HuH-7.5 (cell line): Measurements from ENCODE around the gene SBK1.

ENCODE experiments used
- DNase-seq: peaks from one replicate; pipeline ENCODE4 v3.0.0; 2011; ENCODE audit warnings: low spot score

Gene SBK1

DNA sequence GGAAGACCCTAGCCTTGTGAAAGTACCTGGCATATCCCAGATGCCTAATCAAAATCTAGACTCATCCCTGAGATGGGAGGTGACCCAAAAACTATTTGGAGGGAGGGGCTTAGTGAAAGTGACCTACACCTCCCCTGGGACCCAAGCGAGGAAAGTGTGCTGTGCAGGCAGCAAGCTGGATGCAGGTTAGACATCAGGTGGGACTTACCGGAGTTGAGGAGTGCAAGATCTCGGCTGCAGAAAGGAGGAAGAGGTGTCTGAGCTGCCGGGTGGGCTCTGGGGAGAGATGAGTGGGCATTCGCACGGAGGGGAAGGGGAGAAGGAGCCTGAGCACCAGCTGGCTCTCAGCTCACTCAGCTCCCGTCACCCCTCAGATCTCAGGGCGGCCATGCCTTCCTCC is 10.3 kb upstream of the SBK1 start:
- DNase-seq: no peak

DNA sequence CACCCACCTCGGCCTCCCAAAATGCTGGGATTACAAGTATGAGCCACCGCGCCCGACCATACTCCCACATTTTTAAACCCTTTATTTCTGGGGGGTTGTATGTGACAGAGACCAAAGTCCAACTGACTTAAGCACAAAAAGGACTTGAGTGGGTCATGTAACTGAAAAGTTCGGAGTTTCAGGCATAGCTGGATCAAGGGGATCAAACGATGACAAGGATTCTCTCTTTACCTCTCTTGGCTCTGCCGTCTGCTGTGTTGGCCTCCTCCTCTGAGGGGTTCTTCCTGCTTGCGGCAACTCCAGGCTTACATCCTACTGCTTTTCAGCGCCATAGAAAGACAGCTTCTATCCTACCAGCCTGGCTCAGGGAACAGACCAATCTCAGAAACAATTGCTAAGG is 9.2 kb upstream of the SBK1 start:
- DNase-seq: no peak

DNA sequence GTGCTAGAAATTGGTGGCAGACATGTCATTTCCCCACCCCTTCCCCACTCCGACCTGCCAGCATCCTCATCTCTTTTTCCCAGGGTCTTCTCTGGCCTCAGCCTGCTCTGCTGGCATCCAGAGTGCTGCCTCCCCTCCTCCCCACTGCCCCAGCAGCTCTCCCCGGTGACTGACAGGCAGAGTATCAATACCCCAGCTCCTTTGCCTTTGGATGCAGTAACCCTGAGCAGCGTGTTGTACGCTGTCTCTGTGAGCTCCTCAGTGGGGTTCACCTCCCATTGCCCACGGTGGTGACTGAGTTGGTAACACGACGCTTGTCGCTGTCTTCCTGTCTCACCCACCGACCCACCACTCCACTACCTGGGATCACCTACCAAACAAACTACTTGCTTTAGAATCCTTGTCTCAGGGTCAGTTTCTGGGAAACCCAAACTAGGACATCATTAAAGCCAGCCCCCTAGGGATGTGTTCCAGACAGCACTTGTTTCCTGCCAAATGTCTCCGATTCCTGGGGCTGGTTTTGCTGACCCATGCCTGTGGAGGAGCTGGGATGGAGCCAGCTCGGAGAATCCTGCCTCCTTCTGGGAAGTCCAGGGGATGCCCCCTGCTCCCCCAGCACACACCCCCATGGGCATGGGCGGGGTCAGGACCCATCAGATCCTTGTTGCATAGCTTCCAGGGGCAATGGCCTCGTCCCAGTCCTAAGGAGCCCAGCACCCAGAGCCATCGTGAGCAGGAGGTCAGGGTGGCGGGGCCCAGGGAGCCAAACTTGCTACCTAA is 8.3 kb upstream of the SBK1 start:
- DNase-seq: no peak

DNA sequence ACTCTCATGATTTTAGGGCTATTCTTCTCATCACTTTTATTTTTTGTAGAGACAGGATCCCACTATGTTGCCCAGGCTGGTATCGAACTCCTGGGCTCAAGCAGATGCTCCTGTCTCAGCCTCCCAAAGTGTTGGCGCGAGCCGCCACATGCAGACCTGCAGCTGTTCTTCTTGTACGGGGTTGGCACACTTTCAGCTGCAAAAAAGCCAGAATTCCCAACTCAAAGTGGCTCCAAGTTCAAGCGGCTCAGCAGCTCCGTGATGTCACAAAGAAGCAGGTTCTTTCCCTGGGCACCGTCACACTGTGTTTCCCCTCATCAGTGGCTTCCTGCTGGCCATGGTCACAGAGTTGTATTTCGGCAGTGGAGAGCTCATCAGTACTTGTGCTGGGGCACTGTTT is 6.7 kb upstream of the SBK1 start:
- no peak for DNase-seq

DNA sequence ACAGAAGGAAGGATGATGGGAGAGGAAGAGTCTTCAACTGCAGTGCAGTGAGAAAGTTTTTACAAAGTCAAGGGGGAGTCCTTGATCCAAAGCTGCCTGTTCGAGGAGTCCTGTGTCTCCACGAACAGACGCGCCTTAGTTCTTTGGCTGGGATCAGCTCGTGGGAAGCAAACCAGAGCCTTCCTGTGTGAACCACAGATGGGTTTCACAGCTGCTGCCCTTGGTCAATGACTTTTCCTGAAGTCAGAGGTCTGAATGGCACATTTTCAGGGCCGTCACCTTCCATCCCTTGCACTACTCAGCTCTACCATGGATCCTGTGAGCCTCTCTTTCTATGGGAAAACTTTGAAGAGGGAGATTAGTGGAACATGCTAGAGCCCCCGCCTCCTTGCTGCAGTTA is 4.2 kb upstream of the SBK1 start:
- DNase-seq: no peak

DNA sequence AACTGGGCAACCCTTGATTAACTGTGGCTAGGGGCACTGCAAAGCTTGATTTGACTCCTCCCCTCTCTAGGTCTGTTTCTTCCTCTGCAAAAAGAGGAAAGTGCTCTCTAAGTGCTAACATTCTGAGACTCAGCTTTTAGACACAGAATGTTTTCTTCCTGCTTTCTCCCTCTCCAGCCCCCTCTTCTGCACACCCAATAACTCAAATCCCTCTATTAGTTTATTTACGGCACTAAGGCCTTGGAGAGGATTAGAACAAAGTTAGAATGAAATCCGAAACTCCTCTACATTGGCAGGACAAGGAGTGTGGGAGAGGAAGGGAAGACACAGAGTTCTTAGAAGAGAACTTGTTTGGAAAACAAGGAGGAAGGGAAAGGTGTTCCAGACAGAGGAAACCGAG is 3.3 kb upstream of the SBK1 start:
- no peak for DNase-seq

GRCh38 chr16:28289939-28290858 is 2.1 kb upstream of the SBK1 start:
- DNase-seq: no peak

- no peak for DNase-seq
These were observed 1.5 kb upstream of the SBK1 start for GRCh38 chr16:28290859-28291254.

GRCh38 chr16:28292731-28293600 is 641 bp downstream of the SBK1 start:
- DNase-seq: no peak

DNA sequence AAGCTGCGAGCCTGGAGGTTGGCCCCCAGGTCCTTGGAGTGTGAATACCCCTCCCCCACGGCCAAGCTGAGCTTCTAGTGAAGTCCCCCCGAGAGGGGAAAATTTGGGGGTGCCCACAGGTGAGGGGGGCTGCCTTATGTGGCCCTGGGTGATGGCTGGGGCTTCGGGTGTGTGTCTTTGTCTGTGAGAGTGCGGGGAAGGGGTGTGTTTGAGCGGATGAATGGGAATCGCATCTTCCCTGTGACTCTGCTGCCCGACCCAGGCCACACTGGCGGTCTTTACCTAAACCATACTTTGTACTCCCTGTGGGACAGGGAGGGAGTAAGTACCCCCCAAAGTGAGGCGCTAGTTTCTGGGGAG is 1.3 kb downstream of the SBK1 start:
- no peak for DNase-seq

GRCh38 chr16:28294201-28294600 is 1.9 kb downstream of the SBK1 start:
- no peak for DNase-seq

- DNase-seq: no peak
These were observed 3.0 kb downstream of the SBK1 start for GRCh38 chr16:28295276-28295675.

DNA sequence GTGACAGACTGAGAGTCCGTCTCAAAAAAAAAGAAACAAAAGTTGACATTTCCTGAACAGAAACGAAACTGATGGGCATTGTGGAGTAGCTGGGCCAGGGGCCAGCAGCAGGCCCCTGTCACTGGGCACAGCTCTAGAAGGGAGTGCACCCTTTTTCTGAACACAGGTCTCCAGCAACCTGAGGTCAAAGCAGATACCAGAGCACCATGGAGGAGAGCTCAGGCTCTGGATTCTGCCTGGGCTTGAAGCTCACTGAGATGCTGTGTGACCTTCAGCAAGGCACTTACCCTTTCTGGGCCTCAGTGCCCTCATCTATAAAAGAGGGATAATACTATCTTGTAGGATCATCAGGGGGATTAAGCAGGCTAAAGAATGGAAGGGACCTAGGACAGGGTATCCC is 5.0 kb downstream of the SBK1 start:
- DNase-seq: no peak

DNA sequence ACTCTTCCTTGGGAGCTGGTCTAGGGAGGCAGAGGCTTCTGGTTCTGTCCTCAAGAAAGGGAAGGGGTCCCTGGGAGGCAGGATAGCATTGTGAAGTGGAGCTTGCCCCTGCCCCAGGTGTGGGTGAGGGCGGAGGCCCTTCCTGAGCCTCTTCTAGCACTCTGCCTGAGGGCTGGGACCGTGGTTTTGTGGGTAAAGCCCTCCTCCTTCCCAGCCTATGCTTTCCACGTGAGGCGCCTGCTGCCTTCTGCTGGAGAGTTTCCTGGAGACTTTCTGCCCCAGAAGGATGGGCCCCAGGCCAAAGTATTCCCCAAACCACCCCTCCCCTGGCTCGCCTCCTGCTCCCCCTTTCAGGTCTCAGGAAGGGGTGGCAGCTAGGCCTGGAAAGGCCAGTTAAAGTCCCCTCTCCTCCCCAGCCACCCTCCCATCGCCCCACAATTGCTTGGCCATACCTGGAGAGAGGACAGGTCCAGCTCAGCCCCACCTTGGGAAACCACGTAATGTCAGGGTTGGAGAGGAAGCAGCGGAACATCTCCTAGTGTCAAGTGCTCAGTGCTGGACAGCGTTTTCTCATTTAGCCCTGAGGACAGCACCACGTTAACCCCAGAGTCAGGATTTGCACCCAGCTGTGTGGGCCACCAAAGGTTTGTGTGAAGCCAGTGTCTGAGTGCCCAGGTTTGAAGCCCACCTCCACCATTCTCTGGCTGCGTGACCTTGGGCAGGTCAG is 5.6 kb downstream of the SBK1 start:
- no peak for DNase-seq

DNA sequence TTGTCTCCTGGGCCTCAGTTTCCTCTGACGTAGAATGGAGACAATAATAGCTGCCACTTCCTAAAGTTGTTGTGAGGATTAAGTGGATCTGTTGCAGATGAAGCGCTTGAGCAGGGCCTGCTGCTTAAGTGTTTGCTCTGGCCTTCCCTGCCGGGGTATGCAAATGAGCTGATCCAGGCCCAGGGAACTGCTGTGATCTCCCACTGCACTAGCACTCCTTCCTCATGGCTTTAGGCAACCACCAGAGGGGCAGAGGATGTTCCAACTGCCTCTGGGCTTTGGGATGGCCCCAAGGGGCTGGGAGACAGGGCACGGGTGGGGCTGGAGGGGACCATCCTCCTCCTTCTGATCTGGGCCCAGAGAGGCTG is 6.2 kb downstream of the SBK1 start:
- DNase-seq: no peak

GRCh38 chr16:28300327-28300726 is 8.0 kb downstream of the SBK1 start:
- DNase-seq: no peak

DNA sequence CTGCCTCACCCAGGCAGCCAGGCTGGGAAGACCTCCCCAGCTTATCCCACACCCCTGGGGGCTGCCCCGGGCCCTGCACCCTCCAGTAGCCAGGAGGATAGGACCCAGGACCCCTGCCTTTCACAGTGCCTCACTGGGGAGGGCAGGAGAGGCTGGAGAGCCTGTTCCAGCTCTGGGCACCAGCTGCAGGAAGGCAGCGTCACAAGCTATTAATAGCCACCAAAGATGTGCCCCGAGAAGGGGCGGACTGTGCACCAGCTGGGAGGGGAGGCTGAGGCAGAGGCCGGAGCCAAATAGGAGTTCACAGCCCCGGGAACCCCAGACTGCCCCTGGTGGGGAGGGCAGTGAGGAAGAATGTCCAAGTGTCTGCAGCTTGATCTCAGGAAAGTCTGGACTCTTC is 8.8 kb downstream of the SBK1 start:
- no peak for DNase-seq

DNA sequence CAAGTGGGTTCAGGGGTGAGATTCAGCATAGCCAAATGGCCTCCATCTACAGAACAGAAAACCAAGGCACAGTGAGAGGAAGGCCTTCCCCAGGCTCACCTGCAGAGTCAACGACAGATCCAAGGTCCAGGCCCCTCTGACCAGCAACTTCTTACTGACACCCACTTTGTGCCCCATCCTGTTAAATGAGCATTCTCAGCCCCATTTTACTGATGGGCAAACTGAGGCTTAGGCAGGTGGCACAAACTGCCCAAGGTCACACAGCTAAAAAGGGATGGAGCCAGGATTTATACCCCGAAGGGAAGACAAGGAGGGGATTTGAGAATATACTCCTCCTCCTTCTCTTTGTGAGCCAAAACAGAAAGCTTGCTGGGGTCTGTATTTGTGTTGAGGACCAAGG is 9.3 kb downstream of the SBK1 start:
- no peak for DNase-seq

GRCh38 chr16:28303132-28303531 is 10.8 kb downstream of the SBK1 start:
- no peak for DNase-seq

- DNase-seq: no peak
These were observed 11.9 kb downstream of the SBK1 start for GRCh38 chr16:28304214-28304613.

DNA sequence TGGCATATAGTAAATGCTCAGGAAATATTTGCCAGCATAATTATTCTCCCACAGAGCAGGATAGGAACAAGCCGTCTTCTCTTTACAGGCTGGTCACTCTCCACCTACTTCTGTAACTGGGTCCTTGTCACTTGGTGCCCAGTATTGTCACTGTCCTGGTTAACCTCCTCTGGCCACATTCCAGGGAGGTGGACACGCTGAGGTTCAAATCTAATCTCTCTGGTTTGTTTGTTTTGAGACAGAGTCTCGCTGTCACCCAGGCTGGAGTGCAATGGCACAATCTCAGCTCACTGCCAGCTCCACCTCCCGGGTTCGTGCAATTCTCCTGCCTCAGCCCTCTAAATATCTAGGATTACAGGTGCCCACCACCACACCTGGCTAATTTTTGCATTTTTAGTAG is 15.6 kb downstream of the SBK1 start:
- DNase-seq: no peak
